ENCODE results near the gene TNFSF4. TPM values are rescaled to one million over a fixed set of nuclear protein-coding genes. Genes with fewer than 3 reads are reported as not detected.

Gene TNFSF4
- total and polyA plus RNA-seq, 9 donors: 0.24 to 2.8 (median 1.2) TPM

- Histone ChIP-seq H3K4me3 (no peak overlapping the region), H3K9me3 (no peaks in the 10 kb centered on the region), H3K36me3 (no peaks in the 10 kb centered on the region), H3K4me1 (ENCODE audit: insufficient read depth) (peaks cover 4% of the 10 kb centered on the region), H3K27ac (no peak overlapping the region), H3K27me3 (no peaks in the 10 kb centered on the region)
- no peak for TF ChIP-seq CTCF (IDR thresholded peaks at IDR 0.05)
- TF ChIP-seq POLR2A (IDR thresholded peaks at IDR 0.05): no peak
- TF ChIP-seq EP300 (IDR thresholded peaks at IDR 0.05): no peak
- intact Hi-C loops (cut with DNase I): loop anchor here in 1 of 4 donors (10.0 kb wide), 1 partner anchor 398 kb away; no protein-coding TSS in a partner anchor
- 93 to 99% (median 97%) methylated on average over 2 of the region's 2 CpGs for WGBS, 3 donors
- no peak for DNase-seq
Measured at GRCh38 chr1:173212952-173213491, 5.9 kb upstream of the TNFSF4 start.

- TF ChIP-seq CTCF (IDR thresholded peaks at IDR 0.05) (no peak), POLR2A (IDR thresholded peaks at IDR 0.05) (no peak), EP300 (IDR thresholded peaks at IDR 0.05) (no peak)
- WGBS, 3 donors: 50 to 83% (median 80%) methylated on average over 1 of the region's 1 CpG
- H3K27ac ChIP-seq: no peak overlapping the region
- no peak overlapping the region for H3K4me3 ChIP-seq
- intact Hi-C loops (cut with DNase I): loop anchor here in 1 of 4 donors (10.0 kb wide), 1 partner anchor 396 kb away; no protein-coding TSS in a partner anchor
- H3K36me3 ChIP-seq: no peaks in the 10 kb centered on the region
- no peaks in the 10 kb centered on the region for H3K9me3 ChIP-seq
- no peak for DNase-seq
- H3K4me1 ChIP-seq (ENCODE audit: insufficient read depth): peaks cover 7% of the 10 kb centered on the region
- H3K27me3 ChIP-seq: no peaks in the 10 kb centered on the region
Measured at GRCh38 chr1:173210716-173211231, 3.6 kb upstream of the TNFSF4 start.

GRCh38 chr1:173210283-173210682 lies 3.2 kb upstream of the TNFSF4 start:
- Histone ChIP-seq H3K9me3 (no peaks in the 10 kb centered on the region), H3K4me3 (no peak overlapping the region), H3K27ac (no peak overlapping the region), H3K4me1 (ENCODE audit: insufficient read depth) (peaks cover 11% of the 10 kb centered on the region), H3K27me3 (no peaks in the 10 kb centered on the region), H3K36me3 (no peaks in the 10 kb centered on the region)
- intact Hi-C loops (cut with DNase I): loop anchor here in 1 of 4 donors (10.0 kb wide), 1 partner anchor 395 kb away; no protein-coding TSS in a partner anchor
- WGBS, 3 donors: 58 to 76% (median 69%) methylated on average over 2 of the region's 2 CpGs
- no peak for DNase-seq
- TF ChIP-seq CTCF (IDR thresholded peaks at IDR 0.05) (no peak), POLR2A (IDR thresholded peaks at IDR 0.05) (no peak), EP300 (IDR thresholded peaks at IDR 0.05) (no peak)

- peaks cover 13% of the 10 kb centered on the region for H3K4me1 ChIP-seq (ENCODE audit: insufficient read depth)
- DNase-seq: no peak
- no peak overlapping the region for H3K27ac ChIP-seq
- 54 to 64% (median 58%) methylated on average over 4 of the region's 4 CpGs for WGBS, 3 donors
- no peak overlapping the region for H3K4me3 ChIP-seq
- H3K9me3 ChIP-seq: no peaks in the 10 kb centered on the region
- H3K36me3 ChIP-seq: no peaks in the 10 kb centered on the region
- no peaks in the 10 kb centered on the region for H3K27me3 ChIP-seq
- no peak for TF ChIP-seq EP300 (IDR thresholded peaks at IDR 0.05)
- no peak for TF ChIP-seq CTCF (IDR thresholded peaks at IDR 0.05)
- no peak for TF ChIP-seq POLR2A (IDR thresholded peaks at IDR 0.05)
- intact Hi-C loops (cut with DNase I): no loop called here
Measured at GRCh38 chr1:173208868-173209267, 1.7 kb upstream of the TNFSF4 start.

Data from ovary (tissue), 9 donors.